GM19452 (cell line): Measurements from ENCODE around the gene AJAP1.

Source experiments
- ATAC-seq: cut with Tn5 transposase; IDR thresholded peaks from one replicate; pipeline ENCODE4 v1.9.1; 2021; ENCODE audit not compliant: unreplicated experiment

AJAP1 gene

GRCh38 chr1:4768553-4768952 is 114.1 kb downstream of the AJAP1 start:
- no peak for ATAC-seq

GRCh38 chr1:4769516-4770280 is 115.3 kb downstream of the AJAP1 start:
- no peak for ATAC-seq

GRCh38 chr1:4770713-4771112 is 116.3 kb downstream of the AJAP1 start:
- no peak for ATAC-seq

- ATAC-seq, result no peak
These were observed 116.9 kb downstream of the AJAP1 start for GRCh38 chr1:4771267-4771666.

GRCh38 chr1:4771721-4772120 is 117.3 kb downstream of the AJAP1 start:
- ATAC-seq, result no peak

- no peak for ATAC-seq
These were observed 118.0 kb downstream of the AJAP1 start for GRCh38 chr1:4772294-4773010.

GRCh38 chr1:4773226-4773625 is 118.8 kb downstream of the AJAP1 start:
- ATAC-seq, result no peak

- ATAC-seq, result no peak
These were observed 121.1 kb downstream of the AJAP1 start for GRCh38 chr1:4775506-4775905.

GRCh38 chr1:4778056-4778455 is 123.6 kb downstream of the AJAP1 start:
- ATAC-seq, result no peak

- no peak for ATAC-seq
These were observed 127.2 kb downstream of the AJAP1 start for GRCh38 chr1:4781646-4782045.

GRCh38 chr1:4784761-4785160 is 130.4 kb downstream of the AJAP1 start:
- ATAC-seq, result no peak

- ATAC-seq, result no peak
These were observed 131.6 kb downstream of the AJAP1 start for GRCh38 chr1:4786055-4786454.

GRCh38 chr1:4787551-4787950 is 133.1 kb downstream of the AJAP1 start:
- no peak for ATAC-seq

- ATAC-seq, result no peak
These were observed 138.2 kb downstream of the AJAP1 start for GRCh38 chr1:4792565-4792964.

GRCh38 chr1:4794020-4794780 is 139.8 kb downstream of the AJAP1 start:
- no peak for ATAC-seq

GRCh38 chr1:4796161-4797015 is 142.0 kb downstream of the AJAP1 start:
- peak; percentile 81 for ATAC-seq

- ATAC-seq, result no peak
These were observed 142.6 kb downstream of the AJAP1 start for GRCh38 chr1:4797016-4797410.

- no peak for ATAC-seq
These were observed 143.0 kb downstream of the AJAP1 start for GRCh38 chr1:4797429-4797828.

- no peak for ATAC-seq
These were observed 146.9 kb downstream of the AJAP1 start for GRCh38 chr1:4801192-4801924.

GRCh38 chr1:4802024-4802423 is 147.6 kb downstream of the AJAP1 start:
- no peak for ATAC-seq
